Kasumi-1 (cell line): ENCODE results near the gene YWHAG.
A peak's percentile ranks its signal among the peaks of the same experiment; 100 is the strongest.
"Not testable (repeated sequence)": the region's sequence is repeated elsewhere in the genome, so short reads cannot be mapped to it uniquely, and the experiment has no call there.

Source experiments
- DNase-seq, 2 experiments: peaks; one replicate each; lab custom pipeline; 2025; lab: John Stamatoyannopoulos, UW

YWHAG gene

GRCh38 chr7:76294344-76295024 lies 64.3 kb downstream of the YWHAG start:
- DNase-seq: no peak

DNA sequence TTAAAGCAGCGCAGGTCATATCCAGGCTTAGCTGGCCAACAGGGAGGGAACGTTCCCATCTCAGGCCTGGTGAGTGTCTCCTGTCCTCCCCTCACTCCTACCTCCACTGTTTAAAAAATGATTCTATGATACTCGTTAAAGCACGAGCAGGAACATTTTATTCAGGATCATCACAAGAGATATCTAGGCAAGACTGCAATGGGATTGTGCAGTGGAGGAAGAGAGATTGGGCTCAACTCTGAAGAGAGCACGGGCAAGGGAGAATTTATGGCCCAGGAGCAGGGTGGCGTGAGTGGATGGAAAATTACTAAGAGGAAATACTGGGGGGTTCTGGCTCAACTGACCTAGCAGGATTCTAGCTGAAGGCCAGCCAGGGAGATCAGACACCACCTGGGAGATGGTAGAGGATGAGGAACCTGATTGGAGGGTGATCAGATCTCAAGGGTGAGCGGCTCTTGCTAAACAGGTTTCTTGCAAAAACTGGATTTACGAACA lies 65.3 kb downstream of the YWHAG start:
- no peak for DNase-seq

DNA sequence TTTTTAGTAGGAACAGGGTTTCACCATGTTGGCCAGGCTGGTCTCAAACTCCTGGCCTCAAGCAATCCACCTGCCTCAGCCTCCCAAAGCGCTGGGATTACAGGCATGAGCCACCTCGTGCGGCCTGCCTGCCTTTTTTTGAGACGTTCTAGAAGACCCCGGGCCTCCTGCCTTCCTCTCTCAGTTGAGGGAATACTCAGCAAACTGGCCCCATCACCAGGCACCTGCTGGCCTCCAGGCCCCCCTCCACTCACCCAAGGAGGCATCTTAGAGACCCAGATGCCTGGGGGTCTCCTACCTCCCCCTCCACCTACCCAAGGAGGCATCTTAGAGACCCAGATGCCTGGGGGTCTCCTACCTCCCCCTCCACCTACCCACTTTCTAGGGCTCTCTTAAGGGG lies 65.9 kb downstream of the YWHAG start:
- DNase-seq: not testable (repeated sequence)

DNA sequence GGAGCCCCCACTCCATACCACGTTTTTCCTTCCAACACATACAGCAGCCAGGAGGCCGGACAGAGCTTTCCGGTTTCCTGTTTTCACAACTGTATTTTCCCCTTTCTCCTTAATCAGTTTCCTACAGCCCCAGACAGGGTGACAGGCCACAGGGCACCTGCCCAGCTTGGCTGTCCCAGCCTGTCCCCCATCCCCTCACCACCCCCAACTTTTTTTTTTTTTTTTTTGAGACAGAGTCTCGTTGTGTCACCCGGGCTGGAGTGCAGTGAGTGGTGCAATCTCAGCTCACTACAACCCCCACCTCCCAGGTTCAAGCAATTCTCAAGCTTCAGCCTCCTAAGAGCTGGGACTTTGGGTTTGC lies 66.6 kb downstream of the YWHAG start:
- peak in 1 of 2 experiments; percentile 88 for DNase-seq

GRCh38 chr7:76291351-76292212 lies 67.2 kb downstream of the YWHAG start:
- peak; percentile 94 to 96 for DNase-seq

DNA sequence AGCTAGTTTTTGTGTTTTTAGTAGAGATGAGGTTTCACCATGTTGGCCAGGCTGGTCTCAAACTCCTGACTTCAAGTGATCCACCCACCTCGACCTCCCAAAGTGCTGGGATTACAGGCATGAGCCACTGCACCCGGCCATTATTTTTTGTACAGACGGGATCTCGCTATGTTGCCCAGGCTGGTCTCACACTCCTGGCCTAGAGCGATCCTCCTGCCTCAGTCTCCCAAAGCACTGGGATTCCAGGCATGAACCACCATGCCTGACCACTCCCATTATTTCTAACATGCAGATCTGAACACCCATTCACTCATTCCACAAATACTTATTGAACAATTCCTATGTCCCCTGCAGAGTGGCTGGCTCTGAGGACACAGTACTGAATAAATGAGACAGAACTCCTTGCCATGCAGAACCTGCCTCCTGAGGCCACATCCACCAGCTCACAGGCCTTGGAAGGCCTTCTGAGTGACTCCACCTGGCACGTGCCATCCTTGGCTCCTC lies 67.9 kb downstream of the YWHAG start:
- not testable (repeated sequence) for DNase-seq

DNA sequence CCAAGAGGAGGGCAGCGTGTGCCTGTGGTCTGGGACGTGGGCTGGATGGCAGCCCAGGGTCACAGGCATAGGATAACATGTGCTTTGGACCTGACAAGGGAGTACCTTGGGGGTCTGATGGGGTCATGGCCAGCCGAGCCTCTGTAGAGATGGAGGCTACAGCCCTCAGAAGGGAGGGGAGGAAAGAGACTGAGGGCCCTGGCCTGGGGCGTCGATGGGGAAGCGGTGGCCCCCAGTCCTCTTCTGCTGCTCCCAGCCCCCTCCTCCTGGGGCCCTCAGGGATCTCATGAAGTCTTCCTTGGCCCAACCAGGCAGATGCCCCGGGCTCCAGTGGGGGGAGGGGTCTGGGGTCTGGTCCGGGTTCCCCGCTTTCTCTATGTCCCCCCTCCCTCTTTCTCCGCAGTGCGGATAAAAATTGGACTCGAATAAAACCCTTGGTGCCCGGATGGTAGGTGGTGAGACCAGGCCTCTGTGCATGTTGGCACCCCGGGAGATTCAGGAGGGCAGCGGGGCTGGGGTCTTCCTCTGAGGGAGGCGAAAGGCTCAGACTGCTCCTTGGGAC lies 71.9 kb downstream of the YWHAG start:
- DNase-seq: no peak

DNA sequence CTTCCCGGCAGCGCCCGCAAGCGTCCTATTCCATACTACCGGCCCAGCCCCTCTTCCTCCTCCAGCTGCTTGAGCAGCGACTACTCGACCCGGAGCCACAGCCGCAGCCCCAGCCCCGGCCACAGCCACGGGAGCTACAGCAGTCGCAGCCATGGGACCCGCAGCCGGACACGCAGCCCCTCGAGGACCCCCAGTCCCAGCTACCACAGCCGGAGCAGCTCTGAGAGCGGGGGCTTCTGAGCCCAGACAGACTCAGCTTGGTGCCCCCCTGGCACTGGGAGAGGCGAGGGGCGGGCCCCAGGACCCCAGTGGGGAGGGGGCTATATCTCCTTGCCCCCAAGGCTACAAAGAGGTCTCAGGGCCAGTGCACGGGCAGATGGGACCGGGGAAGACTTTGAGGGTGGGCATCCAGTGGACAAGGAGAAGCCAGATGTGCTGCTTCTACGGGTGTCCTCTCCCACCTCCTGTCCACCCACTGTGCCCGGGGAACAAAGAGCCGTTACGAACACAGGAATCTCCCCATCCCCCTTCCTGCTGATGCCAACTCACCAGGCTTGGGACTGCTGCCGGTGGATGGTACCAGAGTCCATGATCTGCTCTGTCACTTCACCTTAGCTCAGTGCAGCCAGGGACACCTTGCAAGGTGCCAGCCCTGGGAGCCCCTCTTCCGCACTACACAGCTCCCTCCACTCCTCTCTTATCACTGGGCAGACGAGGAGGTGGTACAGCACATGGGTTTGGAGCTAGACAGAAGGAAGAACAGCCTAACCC lies 73.0 kb downstream of the YWHAG start:
- DNase-seq: no peak

DNA sequence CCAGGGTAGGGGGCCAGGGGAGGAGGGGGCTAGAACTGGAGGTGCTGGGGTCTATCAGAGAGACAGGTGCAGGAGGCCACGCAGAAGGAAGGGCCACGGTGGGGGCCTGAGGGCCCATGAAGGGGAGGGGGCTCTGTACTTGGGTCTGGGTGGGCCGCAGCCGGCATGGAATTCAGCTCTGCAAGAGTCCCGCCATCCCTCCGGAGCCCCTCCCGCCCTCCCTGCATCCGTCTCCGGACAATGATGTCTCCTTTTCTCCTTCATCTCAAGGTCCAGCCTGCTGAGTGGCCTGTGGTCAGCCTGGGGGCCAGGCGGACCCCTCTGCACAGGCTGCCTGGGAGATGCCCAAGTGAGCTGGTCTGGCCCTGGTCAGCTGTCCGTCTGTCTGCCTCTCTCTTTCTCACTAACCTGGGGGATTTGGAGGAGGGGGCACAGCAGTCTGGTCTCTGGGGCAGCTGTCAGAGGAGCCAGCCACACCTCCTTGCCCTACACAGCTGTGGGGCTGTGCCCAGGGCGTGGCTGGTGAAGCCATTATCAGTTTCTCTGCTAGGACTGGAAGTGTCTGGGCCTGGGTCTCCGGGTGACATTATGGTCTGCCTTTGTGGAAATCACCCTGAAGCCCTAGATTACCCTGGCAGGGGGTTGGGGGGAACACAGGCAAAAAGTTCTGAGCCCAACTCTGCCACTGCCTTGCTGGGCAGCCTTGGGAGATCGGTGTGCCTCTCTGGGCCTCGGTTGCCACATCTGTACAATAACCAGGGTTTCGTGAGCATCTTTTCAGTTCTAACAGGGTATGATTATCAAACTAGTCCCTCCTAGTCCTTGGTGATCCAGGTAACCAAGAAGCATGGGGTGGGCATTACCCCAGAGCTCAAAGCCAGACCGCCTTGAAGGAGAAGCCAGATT lies 75.3 kb downstream of the YWHAG start:
- DNase-seq: no peak

DNA sequence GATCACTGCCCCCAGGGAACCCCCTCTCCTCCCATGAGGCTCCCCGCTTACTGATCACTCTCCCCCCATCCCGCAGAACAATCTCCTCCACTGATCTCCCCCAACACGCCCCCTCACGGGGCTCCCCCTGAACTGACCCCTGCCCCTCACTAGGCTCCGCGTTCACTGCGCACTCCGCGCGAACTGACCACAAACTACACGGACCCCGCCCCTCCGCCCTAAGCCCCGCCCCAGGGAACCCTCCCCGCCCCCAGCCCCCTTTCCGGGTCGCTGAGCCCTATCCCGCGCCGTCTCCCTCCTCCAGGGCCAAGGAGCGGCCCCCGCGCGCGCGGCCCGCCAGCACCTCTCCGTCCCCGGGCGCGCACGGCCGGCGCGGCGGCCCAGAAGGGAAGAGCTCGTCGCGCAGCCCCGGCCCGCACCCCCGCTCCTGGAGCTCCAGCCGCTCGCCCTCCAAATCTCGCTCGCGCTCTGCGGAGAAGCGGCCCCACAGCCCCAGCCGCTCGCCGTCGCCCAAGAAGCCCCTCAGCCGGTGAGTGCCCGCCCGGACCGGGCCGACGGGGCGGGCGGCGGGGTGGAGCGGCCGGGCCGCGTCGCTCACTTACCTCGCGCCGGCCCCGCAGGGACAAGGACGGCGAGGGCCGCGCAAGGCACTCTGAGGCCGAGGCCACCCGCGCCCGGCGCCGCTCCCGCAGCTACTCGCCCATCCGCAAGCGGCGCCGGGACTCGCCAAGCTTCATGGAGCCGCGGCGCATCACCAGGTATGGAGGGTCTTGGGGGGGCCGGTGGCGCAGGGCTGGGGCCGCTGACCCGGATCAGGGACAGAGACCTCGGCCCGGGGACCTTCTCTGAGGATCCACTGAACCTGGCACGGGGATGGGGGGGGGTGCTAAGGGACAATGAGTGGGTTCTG lies 76.2 kb downstream of the YWHAG start:
- DNase-seq: no peak

DNA sequence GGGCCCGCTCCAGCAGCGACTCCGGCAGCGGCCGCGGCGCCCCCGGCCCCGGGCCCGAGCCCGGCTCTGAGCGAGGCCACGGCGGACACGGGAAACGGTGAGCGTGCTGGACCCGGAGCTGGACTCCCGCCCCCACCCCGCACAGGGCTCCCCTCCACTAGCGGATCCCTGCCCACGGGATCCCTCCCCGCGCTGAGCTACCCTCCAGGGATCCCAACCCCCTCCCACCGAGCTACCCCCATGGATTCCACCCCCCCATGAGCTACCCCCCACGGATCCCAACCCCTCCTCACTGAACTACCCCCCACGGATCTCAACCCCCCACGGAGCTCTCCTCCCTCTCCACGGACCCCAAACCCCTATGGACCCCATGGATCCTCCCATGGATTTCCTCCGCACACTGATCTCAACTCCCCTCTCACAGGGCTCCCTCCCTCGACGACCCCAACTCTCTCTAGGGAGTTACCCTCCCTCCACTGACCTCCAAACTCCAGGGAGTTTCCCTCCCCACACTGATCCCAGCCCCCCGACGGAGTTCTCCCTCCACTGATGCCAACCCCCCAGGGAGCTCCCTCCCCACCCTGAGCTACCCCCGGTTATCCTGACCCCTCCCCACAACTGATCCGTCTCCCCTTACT lies 77.0 kb downstream of the YWHAG start:
- DNase-seq: no peak

- no peak for DNase-seq
Measured at GRCh38 chr7:76281006-76281705, 77.6 kb downstream of the YWHAG start.

- no peak for DNase-seq
Measured at GRCh38 chr7:76280408-76280807, 78.4 kb downstream of the YWHAG start.

GRCh38 chr7:76278540-76278939 lies 80.3 kb downstream of the YWHAG start:
- no peak for DNase-seq
